Lung (tissue), 16 donors: ENCODE data around the gene CSNK2A1. TPM values are rescaled to one million over a fixed set of nuclear protein-coding genes. Genes with fewer than 3 reads are reported as not detected.

Source experiments
- ATAC-seq: fragments of 200-7000 bp; cut with Tn5 transposase; one replicate; pipeline ENCODE4 v1.9.1; 2020; ENCODE audit warnings: moderate number of reproducible peaks; ENCODE audit not compliant: insufficient read depth, low FRiP score
- DNase-seq, 3 donors: peaks; one replicate each; pipeline ENCODE4 v3.0.0-alpha.2; 2013 to 2017
- H3K27ac ChIP-seq, 2 donors: one replicate each; pipeline ENCODE4 v1.5.1; 2013; ENCODE audit warnings: mild to moderate bottlenecking in 2 of 2, moderate library complexity in 2 of 2, control low read depth in 1 of 2, inconsistent platforms in 1 of 2, low read depth in 1 of 2, low read length in 1 of 2
- H3K27me3 ChIP-seq, 3 donors: one replicate each; pipeline ENCODE4 v1.5.1; 2013; ENCODE audit warnings: low read length in 2 of 3; ENCODE audit not compliant: control insufficient read depth in 3 of 3, insufficient read depth in 3 of 3
- H3K36me3 ChIP-seq, 4 donors: one replicate each; pipeline ENCODE4 v1.5.1; 2013; ENCODE audit warnings: low read length in 4 of 4, mild to moderate bottlenecking in 1 of 4, moderate library complexity in 1 of 4; ENCODE audit not compliant: control insufficient read depth in 4 of 4, insufficient read depth in 4 of 4
- H3K4me1 ChIP-seq, 5 donors: one replicate each; pipeline ENCODE4 v1.5.1; 2013; ENCODE audit warnings: low read length in 5 of 5, mild to moderate bottlenecking in 2 of 5, moderate library complexity in 1 of 5; ENCODE audit not compliant: control insufficient read depth in 5 of 5, insufficient read depth in 5 of 5
- H3K4me3 ChIP-seq: one replicate; pipeline ENCODE4 v1.5.1; 2013; ENCODE audit warnings: mild to moderate bottlenecking, control low read depth, moderate library complexity
- H3K9ac ChIP-seq, 2 donors: one replicate each; pipeline ENCODE4 v1.5.1; 2013; ENCODE audit warnings: low read length in 2 of 2, control low read depth in 1 of 2; ENCODE audit not compliant: insufficient read depth in 1 of 2
- H3K9me3 ChIP-seq, 4 donors: one replicate each; pipeline ENCODE4 v1.5.1; 2013; ENCODE audit warnings: low read length in 3 of 4, mild to moderate bottlenecking in 1 of 4, moderate library complexity in 1 of 4; ENCODE audit not compliant: control insufficient read depth in 4 of 4, insufficient read depth in 3 of 4
- WGBS, 2 donors: extraction: QIAGEN DNeasy Blood & Tissue Kit; methylation state at CpG; one replicate each; pipeline ENCODE4 v1.1.7; 2013; 5-methylcytosine and 5-hydroxymethylcytosine counted together
- long read RNA-seq, 5 donors: transcript quantifications; one replicate each; lab custom pipeline, GENCODE V29; 2026
- polyA plus RNA-seq, 2 donors: library from polyadenylated mRNA; stranded (reverse); fragments of 200-250 nt; gene quantifications; one replicate each; pipeline ENCODE4 v1.2.1, GENCODE V29; 2013
- total RNA-seq, 2 donors: library from RNA; depleted of rRNA in 1 of 2; stranded (reverse); fragments of >200 nt in 1 of 2; gene quantifications; one replicate each; pipeline ENCODE4 v1.2.1, GENCODE V29; 2014 to 2021
- TF ChIP-seq, protein P1 (sequence below): IDR thresholded peaks from 2 replicates; pipeline ENCODE4 v1.5.1; 2012; ENCODE audit warnings: mild to moderate bottlenecking; ENCODE audit errors: control extremely low read depth, extremely low read depth
- donor health status: control.
- donor health status: control.
- donor health status: Bipolar disorder and iron deficiency.
- donor health status: healthy.
- donor health status: DM: yes; HTN: yes; CAD: no.

Gene CSNK2A1
- total RNA-seq (100 to 1,000 TPM in 1 of 2 donors, 10 to 100 TPM in 1; 83.5 to 186 TPM), polyA plus RNA-seq (10 to 100 TPM; 20.5 to 37.9 TPM)
- long read RNA-seq, donor 1, full-length matches to known transcripts, result 21 of 21 reads
- long read RNA-seq, donor 1, partial matches to known transcripts, result 0 of 21 reads
- long read RNA-seq, donor 1, other reads (novel, unspliced or antisense), result 0 of 21 reads
- long read RNA-seq, donor 2, full-length matches to known transcripts, result 10 of 10 reads
- long read RNA-seq, donor 2, partial matches to known transcripts, result 0 of 10 reads
- long read RNA-seq, donor 2, other reads (novel, unspliced or antisense), result 0 of 10 reads
- long read RNA-seq, donor 3, full-length matches to known transcripts, result 15 of 15 reads
- long read RNA-seq, donor 3, partial matches to known transcripts, result 0 of 15 reads
- long read RNA-seq, donor 3, other reads (novel, unspliced or antisense), result 0 of 15 reads
- long read RNA-seq, donor 4, full-length matches to known transcripts, result 15 of 15 reads
- long read RNA-seq, donor 4, partial matches to known transcripts, result 0 of 15 reads
- long read RNA-seq, donor 4, other reads (novel, unspliced or antisense), result 0 of 15 reads
- long read RNA-seq, donor 5, full-length matches to known transcripts, result 37 of 50 reads
- long read RNA-seq, donor 5, partial matches to known transcripts, result 13 of 50 reads
- long read RNA-seq, donor 5, other reads (novel, unspliced or antisense), result 0 of 50 reads

DNA sequence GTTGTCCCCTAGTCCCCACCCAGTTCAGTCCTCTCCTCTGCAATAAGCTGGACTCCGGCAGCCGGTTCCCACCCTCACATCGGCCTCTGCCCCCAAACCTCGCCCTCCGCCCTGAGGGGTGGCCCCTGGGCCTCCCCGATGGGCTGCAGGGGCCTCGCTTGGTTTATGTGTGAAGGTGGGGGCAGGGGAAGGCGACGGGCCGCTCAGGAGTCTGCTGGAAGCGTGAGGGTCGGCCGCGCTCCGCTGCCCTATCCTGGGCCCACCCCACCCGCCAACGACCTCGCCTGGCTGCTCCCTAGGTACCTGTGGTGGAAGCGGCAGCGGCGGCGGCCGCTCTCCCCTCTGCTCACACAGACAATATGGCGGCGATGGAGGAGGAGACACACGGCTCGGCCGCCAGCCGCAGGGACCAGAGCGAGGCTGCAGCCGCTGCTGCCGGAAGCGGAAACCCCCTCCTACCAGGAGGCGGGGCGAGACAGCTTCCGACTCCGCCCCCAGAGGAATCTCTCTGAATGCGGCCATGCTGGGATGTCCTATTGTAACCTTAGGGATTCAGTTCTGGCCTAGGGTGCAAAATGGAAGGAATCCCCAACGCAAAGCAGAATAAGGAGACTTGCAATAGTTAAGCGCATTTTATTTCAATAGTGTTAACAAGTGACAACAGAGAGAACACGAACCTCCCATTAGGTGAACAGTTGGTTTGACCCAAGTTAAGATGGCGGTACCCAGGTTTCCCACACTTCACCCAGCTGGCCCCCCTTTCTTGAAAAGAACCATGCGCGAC, at the start of gene CSNK2A1:
CSNK2A1 (minus strand) TSS at position 422 of the 784 bp plus-strand sequence. CDS start 35,239 bp downstream, outside the sequence.
- DNase-seq (peak; percentile 97 to 98 (median 98)), ATAC-seq (peak; percentile 97)
- Histone ChIP-seq H3K36me3 (peaks cover 0 to 4% (median 1%) of the 10 kb centered on the region in 4 donors), H3K9me3 (no peaks in the 10 kb centered on the region), H3K27ac (peak within 1 kb of the TSS; percentile 68 to 89), H3K27me3 (peaks cover 0 to 11% (median 9%) of the 10 kb centered on the region in 3 donors), H3K9ac (peak within 1 kb of the TSS; percentile 64 to 77), H3K4me1 (peaks cover 0 to 37% (median 6%) of the 10 kb centered on the region in 5 donors), H3K4me3 (peak within 1 kb of the TSS; percentile 86)
- WGBS, 2 donors, result 0 to 1% methylated on average over 43 to 44 of the region's 44 CpGs
- TF ChIP-seq, protein P1, sequence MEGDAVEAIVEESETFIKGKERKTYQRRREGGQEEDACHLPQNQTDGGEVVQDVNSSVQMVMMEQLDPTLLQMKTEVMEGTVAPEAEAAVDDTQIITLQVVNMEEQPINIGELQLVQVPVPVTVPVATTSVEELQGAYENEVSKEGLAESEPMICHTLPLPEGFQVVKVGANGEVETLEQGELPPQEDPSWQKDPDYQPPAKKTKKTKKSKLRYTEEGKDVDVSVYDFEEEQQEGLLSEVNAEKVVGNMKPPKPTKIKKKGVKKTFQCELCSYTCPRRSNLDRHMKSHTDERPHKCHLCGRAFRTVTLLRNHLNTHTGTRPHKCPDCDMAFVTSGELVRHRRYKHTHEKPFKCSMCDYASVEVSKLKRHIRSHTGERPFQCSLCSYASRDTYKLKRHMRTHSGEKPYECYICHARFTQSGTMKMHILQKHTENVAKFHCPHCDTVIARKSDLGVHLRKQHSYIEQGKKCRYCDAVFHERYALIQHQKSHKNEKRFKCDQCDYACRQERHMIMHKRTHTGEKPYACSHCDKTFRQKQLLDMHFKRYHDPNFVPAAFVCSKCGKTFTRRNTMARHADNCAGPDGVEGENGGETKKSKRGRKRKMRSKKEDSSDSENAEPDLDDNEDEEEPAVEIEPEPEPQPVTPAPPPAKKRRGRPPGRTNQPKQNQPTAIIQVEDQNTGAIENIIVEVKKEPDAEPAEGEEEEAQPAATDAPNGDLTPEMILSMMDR, result no peak

DNA sequence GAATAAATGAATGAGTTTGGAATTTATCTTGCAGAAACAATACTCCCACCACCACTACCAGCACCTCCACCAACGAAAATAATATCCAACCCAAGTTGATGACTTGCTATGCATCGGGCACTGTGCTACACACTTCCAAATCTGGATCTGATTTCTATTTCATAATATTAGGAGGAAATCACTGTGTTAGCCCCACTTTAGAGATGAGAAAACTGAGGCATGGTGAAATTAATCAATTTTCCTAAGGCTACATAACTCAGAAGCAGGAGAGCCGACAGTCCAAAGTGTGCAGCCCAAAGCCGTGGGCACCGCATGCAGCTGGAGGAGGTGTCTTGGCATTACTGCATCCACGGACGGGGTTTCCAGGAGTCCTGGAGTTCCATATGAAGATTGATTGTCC, 48.9 kb upstream of the CSNK2A1 start:
- 88 to 93% methylated on average over 7 of the region's 7 CpGs for WGBS, 2 donors
- peaks cover 0 to 6% (median 0%) of the 10 kb centered on the region in 5 donors for H3K4me1 ChIP-seq
- DNase-seq (no peak), ATAC-seq (no peak)
- H3K9ac ChIP-seq, result no peak overlapping the region
- H3K9me3 ChIP-seq, result no peaks in the 10 kb centered on the region
- H3K4me3 ChIP-seq, result no peak overlapping the region
- H3K36me3 ChIP-seq, result no peaks in the 10 kb centered on the region
- H3K27me3 ChIP-seq, result peaks cover 0 to 2% (median 0%) of the 10 kb centered on the region in 3 donors
- TF ChIP-seq, protein P1, result no peak
- H3K27ac ChIP-seq, result no peak overlapping the region

DNA sequence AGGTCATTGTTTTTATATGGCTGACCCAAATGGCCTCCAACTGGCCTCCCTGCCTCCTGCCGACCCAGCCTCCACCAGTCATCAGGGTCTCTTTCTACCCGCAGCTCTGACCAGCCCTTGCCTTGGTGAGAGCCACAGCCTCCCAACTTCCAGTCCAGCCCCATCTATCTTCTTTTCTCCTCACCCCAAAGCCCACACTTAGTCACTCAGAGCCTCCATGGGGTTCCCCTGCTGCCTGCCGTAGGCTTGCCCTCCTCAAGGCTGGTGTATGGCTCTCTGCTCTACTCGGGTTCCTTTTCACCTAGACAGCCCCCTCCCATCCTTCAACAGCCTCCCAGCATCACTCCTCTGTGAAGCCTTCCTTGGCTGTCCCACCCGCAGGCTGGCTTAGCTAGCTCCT, 48.4 kb upstream of the CSNK2A1 start:
- no peak for ATAC-seq
- peaks cover 0 to 6% (median 0%) of the 10 kb centered on the region in 5 donors for H3K4me1 ChIP-seq
- H3K27ac ChIP-seq, result no peak overlapping the region
- H3K27me3 ChIP-seq, result peaks cover 0 to 2% (median 0%) of the 10 kb centered on the region in 3 donors
- no peaks in the 10 kb centered on the region for H3K9me3 ChIP-seq
- no peak overlapping the region for H3K4me3 ChIP-seq
- no peaks in the 10 kb centered on the region for H3K36me3 ChIP-seq
- DNase-seq, result no peak
- TF ChIP-seq, protein P1, result no peak
- no peak overlapping the region for H3K9ac ChIP-seq
- WGBS, 2 donors, result 86 to 95% methylated on average over 5 of the region's 5 CpGs
